G401.6 (cell line): ENCODE data around the gene USP30.
"Not testable (repeated sequence)": the region's sequence is repeated elsewhere in the genome, so short reads cannot be mapped to it uniquely, and the experiment has no call there.

Experiments used
- FAIRE-seq: peaks from 2 replicates; lab custom pipeline; 2012; peaks lifted over from hg19 to GRCh38; lab: Jason Lieb, UNC

USP30 gene

GRCh38 chr12:109052414-109053323 lies at the start of gene USP30:
USP30 (plus strand) TSS chr12:109052576; CDS start chr12:109052679, 103 bp downstream.
- FAIRE-seq: no peak

DNA sequence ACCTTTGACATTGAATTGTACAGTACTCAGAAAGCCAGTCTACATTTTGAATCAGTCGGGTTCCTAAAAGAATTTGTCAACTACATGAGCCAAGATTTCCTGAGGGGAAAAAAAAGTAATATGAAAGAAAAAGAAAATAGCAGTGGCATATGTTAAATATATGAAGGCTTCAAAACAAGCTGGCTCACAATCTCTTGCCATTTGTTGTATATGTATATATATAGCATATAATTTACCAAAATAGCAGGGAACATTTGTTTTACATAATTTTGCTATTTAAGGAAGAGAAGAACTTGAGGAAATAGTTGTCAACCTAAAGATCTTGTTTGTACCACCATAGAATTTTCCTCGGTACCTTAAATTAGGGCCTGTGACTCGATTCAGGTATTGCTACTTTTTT lies 48.4 kb upstream of the USP30 start:
- no peak for FAIRE-seq

DNA sequence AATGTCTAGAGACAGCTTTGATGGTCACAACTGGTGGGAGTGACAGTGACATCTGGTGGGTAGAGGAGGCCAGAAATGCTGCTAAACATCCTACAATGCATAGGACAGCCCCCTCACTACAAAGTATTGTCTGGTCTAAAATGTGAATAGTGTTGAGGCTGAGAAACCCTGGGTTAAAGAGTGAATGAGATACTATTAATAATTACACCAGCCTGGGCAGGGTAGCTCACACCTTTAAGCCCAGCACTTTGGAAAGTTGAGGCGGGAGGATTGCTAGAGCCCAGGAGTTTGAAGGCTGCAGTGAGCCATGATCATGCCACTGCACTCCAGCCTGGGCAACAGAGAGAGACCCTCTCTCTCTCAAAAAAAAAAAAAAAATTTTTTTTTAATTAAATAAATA lies 42.6 kb upstream of the USP30 start:
- no peak for FAIRE-seq

GRCh38 chr12:109010259-109010658 lies 42.1 kb upstream of the USP30 start:
- no peak for FAIRE-seq

GRCh38 chr12:109014984-109015765 lies 37.2 kb upstream of the USP30 start:
- no peak for FAIRE-seq

- no peak for FAIRE-seq
Observed at GRCh38 chr12:109016016-109016415, 36.4 kb upstream of the USP30 start.

DNA sequence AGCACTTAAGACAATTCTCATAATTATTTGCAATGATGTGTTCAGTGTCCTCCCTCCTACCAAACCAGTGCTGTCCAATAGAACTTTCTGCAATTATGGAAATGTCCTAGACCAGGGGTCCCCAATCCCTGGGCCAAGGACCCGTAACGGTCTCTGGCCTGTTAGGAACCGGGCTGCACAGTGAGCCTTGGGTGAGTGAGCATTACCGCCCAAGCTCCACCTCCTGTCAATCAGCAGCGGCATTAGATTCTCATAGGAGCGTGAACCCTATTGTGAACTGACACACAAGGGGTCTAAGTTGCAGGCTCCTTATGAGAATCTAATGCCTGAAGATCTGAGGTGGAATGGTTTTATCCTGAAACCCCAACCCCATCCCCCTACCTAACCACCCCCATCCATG lies 35.4 kb upstream of the USP30 start:
- no peak for FAIRE-seq

- no peak for FAIRE-seq
Observed at GRCh38 chr12:109018296-109018695, 34.1 kb upstream of the USP30 start.

DNA sequence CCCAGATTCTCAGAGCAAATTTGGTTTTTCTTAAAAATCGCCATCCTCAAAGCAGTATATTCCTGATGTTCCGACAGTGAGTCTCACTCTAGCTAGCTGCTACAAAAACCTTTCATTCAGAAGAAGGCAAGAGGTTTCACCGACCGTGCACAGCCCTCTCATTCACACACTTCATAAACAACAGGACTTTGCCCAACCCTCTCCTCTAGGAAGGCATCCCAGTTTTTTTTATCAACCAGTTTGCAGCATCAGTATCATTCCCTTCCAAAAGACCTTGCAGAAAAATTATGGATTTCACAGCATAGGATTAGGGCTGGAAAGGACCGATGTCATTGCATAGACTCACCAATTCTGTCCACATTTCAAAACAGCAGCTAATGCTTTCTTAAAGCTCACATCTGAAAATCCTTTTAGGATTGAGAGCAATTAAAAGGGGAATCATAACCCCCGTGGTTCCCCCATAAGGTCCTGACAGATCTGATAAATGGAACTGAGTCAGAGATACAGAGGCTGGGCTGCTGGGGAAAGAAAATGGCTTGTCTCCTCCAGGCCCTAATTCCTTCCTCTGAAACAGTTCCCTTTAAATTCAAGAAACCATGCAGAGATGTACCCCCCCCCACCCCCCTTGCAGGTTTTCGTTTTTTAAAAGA lies 32.1 kb upstream of the USP30 start:
- FAIRE-seq: no peak

GRCh38 chr12:109020796-109021380 lies 31.5 kb upstream of the USP30 start, which contains the start of gene SVOP:
SVOP (minus strand) TSS chr12:109021068; CDS start chr12:109020868, 200 bp downstream.
- no peak for FAIRE-seq

DNA sequence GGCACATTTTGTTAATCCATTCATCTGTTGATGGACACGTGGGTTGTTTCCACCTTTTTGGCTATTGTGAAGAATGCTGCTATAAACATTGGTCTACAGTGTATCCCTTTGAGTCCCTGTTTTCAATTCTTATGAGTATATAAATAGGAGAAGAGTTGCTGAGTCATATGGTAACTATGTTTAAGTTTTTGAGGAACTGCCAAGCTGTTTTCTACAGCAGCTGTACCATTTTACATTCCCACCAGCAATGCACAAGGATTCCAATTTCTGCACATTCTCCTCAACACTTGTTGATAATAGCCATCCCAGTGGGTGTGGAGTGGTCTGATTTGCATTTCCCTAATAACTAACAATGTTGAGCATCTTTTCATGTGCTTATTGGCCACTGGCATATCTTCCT lies 24.6 kb upstream of the USP30 start:
- no peak for FAIRE-seq

DNA sequence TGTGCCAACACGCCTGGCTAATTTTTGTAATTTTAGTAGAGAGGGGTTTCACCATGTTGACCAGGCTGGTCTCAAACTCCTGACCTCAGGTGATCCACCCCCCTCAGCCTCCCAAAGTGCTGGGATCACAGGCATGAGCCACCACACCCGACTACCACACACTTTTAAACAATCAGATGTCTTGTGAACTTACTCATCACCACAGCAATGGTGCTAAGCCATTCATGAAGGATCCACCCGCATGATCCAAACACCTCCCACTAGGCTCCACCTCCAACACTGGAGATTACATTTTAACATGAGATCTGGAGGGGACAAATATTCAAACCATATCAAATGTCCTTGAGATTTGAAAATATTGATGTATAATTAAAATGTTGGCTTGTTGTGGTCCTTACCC lies 23.8 kb upstream of the USP30 start:
- FAIRE-seq: not testable (repeated sequence)

- FAIRE-seq: no peak
Observed at GRCh38 chr12:109029411-109029810, 23.0 kb upstream of the USP30 start.

GRCh38 chr12:109033239-109034196 lies 18.9 kb upstream of the USP30 start:
- FAIRE-seq: no peak

DNA sequence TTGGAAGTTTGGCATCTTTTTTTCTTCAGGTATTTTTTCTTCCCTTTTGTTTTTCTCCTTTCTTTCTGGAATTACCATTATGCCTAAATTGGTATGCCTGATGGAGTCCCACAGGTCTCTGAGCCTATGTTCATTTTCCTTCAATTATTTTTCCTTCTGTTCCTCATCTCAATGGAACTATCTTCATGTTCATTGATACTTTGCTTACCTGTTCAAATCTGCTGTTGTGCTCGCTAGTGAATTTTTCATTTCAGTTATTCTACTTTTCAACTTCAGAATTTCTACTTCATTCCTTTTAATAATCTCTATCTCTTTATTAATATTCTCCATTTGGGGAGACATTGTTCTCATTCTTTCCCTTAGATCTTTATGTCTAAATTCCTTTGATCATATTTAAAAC lies 15.4 kb upstream of the USP30 start:
- no peak for FAIRE-seq

DNA sequence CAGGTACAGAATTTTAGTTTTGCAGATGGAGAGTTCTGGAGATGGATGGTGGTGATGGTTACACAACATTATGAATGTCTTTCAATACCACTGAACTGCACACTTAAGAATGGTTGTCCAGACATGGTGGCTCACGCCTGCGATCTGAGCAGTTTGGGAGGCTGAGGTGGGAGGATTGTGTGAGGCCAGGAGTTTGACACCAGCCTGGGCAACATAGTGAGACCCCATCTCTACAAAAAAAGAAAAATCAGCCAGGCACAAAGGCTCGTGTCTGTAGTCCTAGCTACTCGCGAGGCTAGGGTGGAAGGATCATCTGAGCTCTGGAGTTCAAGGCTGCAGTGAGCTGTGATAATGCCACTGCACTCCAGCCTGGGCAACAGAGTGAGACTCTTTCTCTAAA lies 8.1 kb upstream of the USP30 start:
- FAIRE-seq: no peak

DNA sequence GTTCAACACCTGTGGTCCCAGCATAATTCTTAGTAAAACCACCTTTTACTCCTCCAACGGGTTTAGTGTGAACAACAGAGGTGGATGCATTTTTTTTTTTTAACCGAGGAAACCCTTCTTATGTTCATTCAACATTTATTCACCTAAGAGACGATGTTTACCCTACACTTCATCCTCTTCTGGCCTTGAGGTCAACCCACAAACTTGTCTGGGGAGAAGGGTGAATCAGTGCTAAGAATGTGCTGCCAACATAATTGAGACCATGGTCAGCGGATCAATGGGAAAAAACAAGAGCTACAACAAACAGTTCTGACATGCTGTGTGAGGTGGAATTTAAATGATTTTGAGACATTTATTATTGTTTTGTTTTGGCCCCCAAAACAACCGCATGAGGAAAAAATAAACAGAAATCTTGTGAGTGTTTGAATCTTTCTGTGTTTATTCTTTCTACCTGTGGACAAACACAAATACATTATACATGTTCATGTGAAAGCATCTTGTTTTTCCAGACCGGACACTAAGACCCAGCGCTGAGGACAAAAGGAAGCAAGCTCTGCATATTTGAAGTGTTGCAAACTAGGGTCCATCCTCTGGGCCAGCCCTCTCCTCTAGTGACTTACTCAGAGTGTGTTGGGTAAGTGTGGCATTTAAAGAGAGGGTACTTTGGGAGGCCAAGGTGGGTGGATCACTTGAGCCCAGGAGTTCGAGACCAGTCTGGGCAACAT lies 5.1 kb upstream of the USP30 start:
- no peak for FAIRE-seq

- FAIRE-seq: not testable (repeated sequence)
Observed at GRCh38 chr12:109048706-109049105, 3.7 kb upstream of the USP30 start.

GRCh38 chr12:109049794-109050193 lies 2.6 kb upstream of the USP30 start:
- not testable (repeated sequence) for FAIRE-seq

DNA sequence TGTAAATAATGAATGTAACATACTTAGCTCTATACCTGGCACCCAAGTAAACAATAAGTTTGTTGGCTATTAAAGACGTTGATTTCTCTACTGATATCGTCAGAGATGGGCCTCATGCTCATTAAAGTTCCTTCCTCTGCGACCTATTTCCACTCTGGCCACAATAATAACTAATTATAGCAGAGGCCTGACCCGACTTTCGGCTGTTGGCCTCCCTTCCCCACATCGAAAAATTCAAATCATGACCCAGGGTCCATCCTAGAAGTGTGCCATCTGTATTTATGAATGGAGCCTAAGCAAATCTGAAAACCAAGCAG lies 321 bp upstream of the USP30 start:
- FAIRE-seq: no peak
